ENCODE data around the gene CYB561D2. TPM values are rescaled to one million over a fixed set of nuclear protein-coding genes. Genes with fewer than 3 reads are reported as not detected.

The CYB561D2 gene
- total and polyA plus RNA-seq, 2 donors (not counting 1 experiment from before 2014, with no cell fraction given): 39.5 to 78.9 TPM

GRCh38 chr3:50364573-50365079 lies 14.0 kb downstream of the CYB561D2 start:
- no peaks in the 10 kb centered on the region for H3K79me2 ChIP-seq (ENCODE audit: control insufficient read depth, insufficient read depth, low read length)
- intact Hi-C loops (cut with micrococcal nuclease): loop anchor here (1.0 to 2.0 kb wide), 4 partner anchors 14 to 253 kb away; partner anchors contain the start of genes CYB561D2, HEMK1, MAPKAPK3 and NPRL2
- H3K4me1 ChIP-seq (ENCODE audit: control insufficient read depth in 2 of 2, insufficient read depth in 2 of 2, low read length in 2 of 2): peaks cover 13 to 25% of the 10 kb centered on the region in 2 donors
- H2AFZ ChIP-seq (ENCODE audit: insufficient read depth, low read depth, low read length, poor library complexity, severe bottlenecking): peak overlapping the region; percentile 91
- ChIA-PET CTCF (interaction anchor here (1.2 to 3.3 kb wide), 4 partner anchors 12 to 178 kb away, joined by 5 to 27 read pairs (median 6); partner anchors contain the start of genes CYB561D2 and NPRL2), POLR2A (interaction anchor here (0.6 to 2.8 kb wide), 7 partner anchors 14 to 1021 kb away, joined by 3 to 13 read pairs (median 6); partner anchors contain the start of genes CYB561D2, HEMK1, NPRL2 and RASSF1)
- H3K9me3 ChIP-seq (ENCODE audit: control extremely low read depth in 1 of 3, control insufficient read depth in 2 of 3, insufficient read depth in 1 of 3, low read length in 2 of 3): no peaks in the 10 kb centered on the region
- no peak for TF ChIP-seq CTCF (IDR thresholded peaks at IDR 0.05)
- no peak for TF ChIP-seq EZH2 (IDR thresholded peaks at IDR 0.05; ENCODE audit: borderline replicate concordance, insufficient read depth, low read depth, low read length, poor library complexity, severe bottlenecking)
- Mint-ChIP-seq H3K4me3 (peak overlapping the region; percentile 91), H3K27me3 (peaks cover 4% of the 10 kb centered on the region), H3K4me1 (peaks cover 26% of the 10 kb centered on the region), H3K9me3 (ENCODE audit: insufficient read depth) (no peaks in the 10 kb centered on the region), H3K27ac (peak overlapping the region; percentile 59)
- DNase-seq (no peak), ATAC-seq (ENCODE audit: low read depth) (peak; percentile 10)
- peak overlapping the region; percentile 81 for H3K9ac ChIP-seq (ENCODE audit: low read length)
- 17% methylated on average over 48 of the region's 48 CpGs for whole genome bisulfite sequencing (ENCODE audit: insufficient coverage)
- H3K27me3 ChIP-seq (replicated peaks in 1 of 4; ENCODE audit: control extremely low read depth in 1 of 4, control insufficient read depth in 3 of 4, insufficient read depth in 4 of 4, low read length in 3 of 4): peaks cover 0 to 3% (median 0%) of the 10 kb centered on the region in 4 experiments
- peak overlapping the region in 4 of 5 experiments; percentile 78 to 84 (median 82) for H3K4me3 ChIP-seq (ENCODE audit: control extremely low read depth in 1 of 5, extremely low read depth in 1 of 5, insufficient read depth in 1 of 5, low read depth in 2 of 5, low read length in 4 of 5)
- H4K20me1 ChIP-seq (ENCODE audit: control insufficient read depth, insufficient read depth, low read length, poor library complexity, severe bottlenecking): no peaks in the 10 kb centered on the region
- H3K27ac ChIP-seq (ENCODE audit: low read length in 2 of 2): no peak overlapping the region
- H3K36me3 ChIP-seq (replicated peaks in 1 of 2; ENCODE audit: control extremely low read depth in 1 of 2, control insufficient read depth in 1 of 2, extremely low read depth in 1 of 2, insufficient read depth in 2 of 2, low read length in 1 of 2): no peaks in the 10 kb centered on the region
- peak overlapping the region; percentile 96 for H3K4me2 ChIP-seq (replicated peaks; ENCODE audit: low read depth, low read length, poor library complexity, severe bottlenecking)

Measured in B cell (primary cell).